GM18498 (cell line): ENCODE measurements around the gene PSMA7.
A peak's percentile ranks its signal among the peaks of the same experiment; 100 is the strongest.

Experiments
- ATAC-seq: cut with Tn5 transposase; IDR thresholded peaks from one replicate; pipeline ENCODE4 v1.9.1; 2021; ENCODE audit warnings: mild to moderate bottlenecking, moderate library complexity; ENCODE audit not compliant: unreplicated experiment

PSMA7 gene

GRCh38 chr20:62143081-62143956 is at the start of gene PSMA7, which contains the start of gene SS18L1:
Gene PSMA7 (minus strand): TSS chr20:62143394. CDS start chr20:62143303, 91 bp downstream.
Gene SS18L1 (plus strand): TSS chr20:62143769. CDS start chr20:62143821, 52 bp downstream.
- ATAC-seq, result peak; percentile 78

GRCh38 chr20:62192635-62193034 is 49.4 kb upstream of the PSMA7 start:
- no peak for ATAC-seq

- ATAC-seq, result no peak
Measured at GRCh38 chr20:62191781-62192559, 48.8 kb upstream of the PSMA7 start.

GRCh38 chr20:62190639-62191411 is 47.6 kb upstream of the PSMA7 start:
- no peak for ATAC-seq

- ATAC-seq, result no peak
Measured at GRCh38 chr20:62186887-62187866, 44.0 kb upstream of the PSMA7 start.

GRCh38 chr20:62186096-62186426 is 42.9 kb upstream of the PSMA7 start:
- no peak for ATAC-seq

- ATAC-seq, result no peak
Measured at GRCh38 chr20:62183426-62184142, 40.4 kb upstream of the PSMA7 start.

GRCh38 chr20:62182469-62183425 is 39.6 kb upstream of the PSMA7 start, which contains the start of gene MTG2:
Gene MTG2 (plus strand): TSS chr20:62183028. CDS start chr20:62193421, 10,393 bp downstream.
- ATAC-seq, result peak; percentile 96

GRCh38 chr20:62181808-62182207 is 38.6 kb upstream of the PSMA7 start:
- ATAC-seq, result no peak

GRCh38 chr20:62179162-62179504 is 35.9 kb upstream of the PSMA7 start:
- no peak for ATAC-seq

GRCh38 chr20:62178316-62179161 is 35.3 kb upstream of the PSMA7 start:
- no peak for ATAC-seq

- no peak for ATAC-seq
Measured at GRCh38 chr20:62177307-62177706, 34.1 kb upstream of the PSMA7 start.

- no peak for ATAC-seq
Measured at GRCh38 chr20:62176866-62177265, 33.7 kb upstream of the PSMA7 start.

GRCh38 chr20:62175711-62176110 is 32.5 kb upstream of the PSMA7 start:
- no peak for ATAC-seq

- ATAC-seq, result no peak
Measured at GRCh38 chr20:62174870-62175624, 31.9 kb upstream of the PSMA7 start.

- no peak for ATAC-seq
Measured at GRCh38 chr20:62174021-62174804, 31.0 kb upstream of the PSMA7 start.
